GM18505 (cell line): ENCODE data around the gene MPRIP.

Experiments used
- ATAC-seq: cut with Tn5 transposase; IDR thresholded peaks from one replicate; pipeline ENCODE4 v1.9.1; 2021; ENCODE audit not compliant: unreplicated experiment
- POLR2A ChIP-seq: IDR thresholded peaks from 4 replicates; pipeline ENCODE4 v1.6.1; 2011; ENCODE audit warnings: borderline replicate concordance; ENCODE audit not compliant: insufficient read depth, insufficient read length; ENCODE audit errors: extremely low read depth

MPRIP gene

DNA sequence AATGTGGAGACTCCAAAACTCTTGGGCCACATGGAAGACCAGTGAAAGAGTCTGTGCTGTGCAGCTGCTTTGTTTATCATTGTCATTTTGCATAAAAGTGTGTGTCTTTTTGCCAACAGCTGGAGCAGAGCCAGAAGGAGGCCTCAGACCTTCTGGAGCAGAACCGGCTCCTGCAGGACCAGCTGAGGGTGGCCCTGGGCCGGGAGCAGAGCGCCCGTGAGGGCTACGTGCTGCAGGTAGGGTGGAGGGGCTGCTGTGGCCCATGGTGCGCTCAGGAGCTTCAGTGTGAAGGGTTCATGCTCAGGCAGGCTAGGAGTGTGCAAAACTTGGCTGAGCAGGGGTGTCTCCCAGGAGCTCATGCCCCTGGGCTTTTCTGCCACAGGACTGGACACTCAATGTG is 118.9 kb downstream of the MPRIP start:
- no peak for TF ChIP-seq POLR2A
- no peak for ATAC-seq

DNA sequence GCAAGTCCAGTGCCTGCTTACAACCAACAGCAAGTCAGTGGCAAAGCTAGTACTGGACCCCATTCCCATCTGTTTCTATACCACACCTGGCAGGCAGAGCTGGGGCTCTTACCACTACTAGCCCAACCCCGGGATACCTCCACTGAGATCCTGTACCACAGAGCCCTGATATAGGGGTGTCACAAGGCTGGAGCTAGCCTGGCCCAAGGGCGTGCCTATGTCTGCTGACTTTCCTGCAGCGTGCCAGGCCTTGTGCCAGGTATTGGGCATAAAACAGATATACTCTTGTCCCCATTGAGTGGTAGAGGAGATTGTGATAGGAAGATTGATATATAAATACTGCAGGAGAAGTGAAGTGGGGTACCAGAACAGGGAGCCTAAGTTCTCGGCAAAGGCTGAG is 119.5 kb downstream of the MPRIP start:
- ATAC-seq: no peak
- TF ChIP-seq POLR2A: no peak

DNA sequence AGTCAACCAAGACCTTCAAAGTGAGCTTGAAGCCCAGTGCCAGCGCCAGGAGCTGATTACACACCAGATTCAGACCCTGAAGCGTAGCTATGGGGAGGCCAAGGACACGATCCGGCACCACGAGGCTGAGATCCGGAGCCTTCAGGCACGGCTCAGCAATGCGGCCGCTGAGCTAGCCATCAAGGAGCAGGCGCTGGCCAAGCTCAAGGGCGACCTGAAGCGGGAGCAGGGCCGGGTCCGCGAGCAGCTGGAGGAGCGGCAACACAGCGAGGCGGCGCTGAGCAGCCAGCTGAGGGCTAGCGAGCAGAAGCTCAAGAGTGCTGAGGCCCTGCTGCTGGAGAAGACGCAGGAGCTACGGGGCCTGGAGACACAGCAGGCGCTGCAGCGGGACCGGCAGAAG is 121.9 kb downstream of the MPRIP start:
- no peak for TF ChIP-seq POLR2A
- no peak for ATAC-seq

DNA sequence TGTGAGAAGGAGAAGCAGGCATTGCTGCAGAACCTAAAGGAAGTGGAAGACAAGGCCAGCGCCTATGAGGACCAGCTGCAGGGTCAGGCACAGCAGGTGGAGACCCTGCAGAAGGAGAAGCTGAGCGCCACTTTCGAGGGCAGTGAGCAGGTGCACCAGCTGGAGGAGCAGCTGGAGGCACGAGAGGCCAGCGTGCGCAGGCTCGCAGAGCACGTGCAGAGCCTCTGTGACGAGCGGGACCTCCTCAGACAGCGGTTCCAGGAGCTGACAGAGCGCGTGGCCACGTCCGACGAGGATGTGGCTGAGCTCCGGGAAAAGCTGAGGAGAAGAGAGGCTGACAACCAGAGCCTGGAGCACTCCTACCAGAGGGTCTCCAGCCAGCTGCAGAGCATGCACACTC is 122.4 kb downstream of the MPRIP start:
- no peak for TF ChIP-seq POLR2A
- no peak for ATAC-seq

DNA sequence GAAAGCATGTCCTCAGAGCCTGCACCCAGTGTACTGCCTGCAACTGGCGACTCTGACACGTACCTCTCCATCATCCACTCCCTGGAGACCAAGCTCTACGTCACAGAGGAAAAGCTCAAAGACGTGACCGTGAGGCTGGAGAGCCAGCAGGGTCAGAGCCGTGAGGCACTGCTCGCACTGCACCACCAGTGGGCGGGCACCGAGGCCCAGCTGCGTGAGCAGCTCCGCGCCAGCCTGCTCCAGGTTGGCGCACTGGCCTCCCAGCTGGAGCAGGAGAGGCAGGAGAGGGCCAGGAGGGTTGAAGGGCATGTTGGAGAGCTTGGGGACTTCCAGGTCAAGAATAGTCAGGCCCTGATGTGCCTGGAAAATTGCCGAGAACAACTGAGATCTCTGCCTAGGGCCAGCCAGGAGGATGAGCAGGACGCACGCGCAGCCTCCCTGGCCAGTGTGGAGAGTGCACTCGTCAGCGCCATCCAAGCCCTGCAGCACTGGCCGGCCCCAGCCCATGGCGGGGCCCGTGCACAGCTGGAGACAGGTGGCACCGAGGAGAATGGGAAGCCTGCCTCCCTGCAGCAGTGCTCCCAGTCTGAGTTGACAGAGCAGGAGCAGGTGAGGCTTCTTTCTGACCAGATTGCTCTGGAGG is 123.5 kb downstream of the MPRIP start:
- TF ChIP-seq POLR2A: no peak

DNA sequence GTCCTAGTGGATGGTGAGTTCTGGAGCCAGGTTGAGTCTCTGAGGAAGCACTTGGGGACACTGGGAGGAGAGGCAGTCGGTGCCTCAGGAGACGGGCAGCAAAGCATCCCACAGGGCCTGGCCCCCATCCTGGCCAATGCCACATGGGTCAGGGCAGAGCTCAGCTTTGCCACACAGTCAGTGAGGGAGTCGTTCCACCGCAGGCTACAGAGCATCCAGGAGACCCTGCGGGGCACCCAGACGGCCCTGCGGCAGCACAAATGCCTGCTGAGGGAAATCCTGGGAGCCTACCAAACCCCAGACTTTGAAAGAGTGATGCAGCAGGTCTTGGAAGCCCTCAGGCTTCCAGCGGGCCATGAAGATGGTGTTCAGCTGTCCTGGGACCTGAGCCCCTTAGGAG is 124.2 kb downstream of the MPRIP start:
- no peak for TF ChIP-seq POLR2A
- no peak for ATAC-seq

More for the DNA sequence above, 123.5 kb downstream of the MPRIP start:
- no peak for ATAC-seq

DNA sequence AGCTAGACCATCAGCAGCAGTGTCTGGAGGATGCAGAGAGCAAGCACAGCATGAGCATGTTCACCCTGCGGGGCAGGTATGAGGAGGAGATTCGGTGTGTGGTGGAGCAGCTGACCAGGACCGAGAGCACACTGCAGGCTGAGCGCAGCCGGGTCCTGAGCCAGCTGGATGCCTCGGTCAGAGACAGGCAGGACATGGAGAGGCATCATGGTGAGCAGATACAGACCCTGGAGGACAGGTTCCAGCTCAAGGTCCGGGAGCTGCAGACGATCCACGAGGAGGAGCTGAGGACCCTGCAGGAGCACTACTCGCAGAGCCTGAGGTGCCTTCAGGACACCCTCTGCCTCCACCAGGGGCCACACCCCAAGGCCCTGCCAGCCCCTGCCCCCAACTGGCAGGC is 125.1 kb downstream of the MPRIP start:
- ATAC-seq: no peak

DNA sequence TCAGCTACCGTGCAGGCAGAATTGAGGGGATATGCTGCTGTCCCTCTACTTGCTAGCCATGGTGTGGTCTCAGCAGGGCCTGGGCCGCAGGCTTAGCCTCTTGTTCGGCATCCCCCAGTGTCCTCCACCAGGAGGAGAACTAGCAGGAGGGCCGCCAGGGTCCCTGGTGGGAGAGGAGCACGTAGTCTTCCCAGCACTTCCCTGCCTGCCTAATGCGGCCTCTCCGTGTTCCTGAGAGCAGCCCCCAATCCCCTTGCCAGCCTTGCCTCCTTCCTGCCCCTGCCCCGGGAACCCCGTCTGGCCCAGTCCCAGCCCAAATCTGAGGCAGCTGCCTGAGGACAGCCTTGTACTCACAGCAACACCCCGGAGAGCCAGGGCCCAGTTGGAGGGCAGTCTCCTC is 125.7 kb downstream of the MPRIP start:
- no peak for ATAC-seq
- TF ChIP-seq POLR2A: no peak

More for the DNA sequence above, 125.1 kb downstream of the MPRIP start:
- TF ChIP-seq POLR2A: no peak

DNA sequence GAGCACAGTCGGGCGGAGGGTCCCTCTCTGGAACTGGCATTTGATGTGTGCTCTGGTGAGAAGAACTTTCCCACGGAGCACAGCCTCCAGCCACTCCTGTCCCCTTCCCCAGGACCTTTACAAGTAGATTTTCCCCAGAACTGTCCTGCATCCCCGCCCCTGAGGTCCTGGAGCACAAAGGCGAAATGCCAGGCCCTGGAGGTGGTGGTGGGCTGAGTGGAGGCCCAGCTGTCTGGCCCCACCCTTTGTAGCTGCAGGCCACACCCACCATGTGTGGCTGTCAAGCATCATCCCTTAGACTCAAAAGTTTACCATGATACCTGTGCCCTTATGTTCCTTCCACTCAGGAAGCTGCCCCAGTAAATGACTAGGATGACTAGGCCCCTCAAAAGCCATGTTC is 126.1 kb downstream of the MPRIP start:
- TF ChIP-seq POLR2A: no peak
- ATAC-seq: no peak

DNA sequence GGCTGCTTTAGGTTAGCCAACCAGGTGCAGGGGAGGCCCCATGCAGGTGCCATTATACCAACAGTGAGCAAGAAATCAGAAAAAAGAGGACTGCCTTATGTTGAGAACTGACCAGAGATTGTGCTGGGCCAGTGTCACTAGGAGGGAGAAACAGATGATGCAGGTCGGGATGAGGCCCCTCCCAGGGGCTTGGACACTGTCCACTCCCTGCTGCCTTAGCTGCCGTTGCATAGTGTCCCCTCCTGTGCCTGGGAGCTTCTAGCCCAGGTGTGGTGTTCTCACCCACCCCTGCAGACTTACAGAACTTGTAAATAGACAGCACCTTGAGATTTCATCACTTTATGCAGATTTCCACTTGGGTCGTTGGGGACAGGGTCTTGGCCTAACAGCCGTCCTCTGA is 127.1 kb downstream of the MPRIP start:
- no peak for TF ChIP-seq POLR2A

DNA sequence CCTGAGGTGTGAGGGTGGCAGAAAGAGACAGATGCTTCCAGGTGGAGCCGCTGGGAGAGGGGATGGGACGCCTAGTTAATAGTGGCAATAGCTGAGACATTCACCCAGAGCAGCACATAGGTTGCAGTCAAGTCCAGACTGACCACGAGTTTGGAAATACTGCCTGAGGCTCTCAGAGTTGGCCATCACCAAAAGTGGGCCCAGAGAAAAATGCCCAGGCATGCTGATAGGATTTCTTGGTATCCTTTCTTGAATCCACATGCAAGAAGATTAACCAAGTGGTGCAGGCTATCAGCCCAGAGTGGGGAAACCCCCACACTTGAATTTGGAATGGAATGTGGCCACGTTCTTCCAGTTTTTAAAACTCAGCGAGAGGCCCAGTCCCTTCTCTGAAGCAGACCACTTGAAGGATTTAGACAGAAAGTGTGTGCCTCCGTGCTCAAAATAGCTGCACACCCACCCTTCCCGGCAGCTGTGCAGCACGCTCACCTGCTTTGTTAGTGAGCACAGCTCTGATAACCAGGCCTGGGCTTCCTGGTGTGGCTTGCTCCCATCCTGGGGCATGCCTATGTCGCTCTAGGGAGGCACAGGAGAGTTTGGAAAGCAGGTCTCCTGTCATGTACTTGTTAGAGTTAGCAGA is 128.2 kb downstream of the MPRIP start:
- ATAC-seq: no peak
- no peak for TF ChIP-seq POLR2A

More for the DNA sequence above, 127.1 kb downstream of the MPRIP start:
- no peak for ATAC-seq

DNA sequence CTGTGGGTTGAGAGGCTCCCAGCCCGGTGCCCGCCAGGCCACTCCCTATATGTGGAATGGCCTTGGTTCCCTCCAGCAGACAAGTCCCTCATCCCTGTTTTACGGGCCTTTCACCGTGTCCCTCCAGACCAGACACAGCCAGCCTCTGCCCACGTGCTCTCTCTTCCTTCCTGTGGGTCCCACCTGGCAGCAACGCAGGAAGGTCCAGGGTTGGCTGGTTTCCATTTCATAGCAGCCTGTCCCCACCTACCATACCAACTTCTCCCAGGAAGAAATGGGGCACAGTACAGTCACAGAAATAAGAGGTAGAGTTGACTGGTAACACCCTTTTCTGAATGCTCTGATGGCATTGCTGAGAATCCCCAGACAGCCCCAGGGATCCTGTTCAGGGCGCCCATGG is 128.9 kb downstream of the MPRIP start:
- ATAC-seq: no peak
- TF ChIP-seq POLR2A: no peak

DNA sequence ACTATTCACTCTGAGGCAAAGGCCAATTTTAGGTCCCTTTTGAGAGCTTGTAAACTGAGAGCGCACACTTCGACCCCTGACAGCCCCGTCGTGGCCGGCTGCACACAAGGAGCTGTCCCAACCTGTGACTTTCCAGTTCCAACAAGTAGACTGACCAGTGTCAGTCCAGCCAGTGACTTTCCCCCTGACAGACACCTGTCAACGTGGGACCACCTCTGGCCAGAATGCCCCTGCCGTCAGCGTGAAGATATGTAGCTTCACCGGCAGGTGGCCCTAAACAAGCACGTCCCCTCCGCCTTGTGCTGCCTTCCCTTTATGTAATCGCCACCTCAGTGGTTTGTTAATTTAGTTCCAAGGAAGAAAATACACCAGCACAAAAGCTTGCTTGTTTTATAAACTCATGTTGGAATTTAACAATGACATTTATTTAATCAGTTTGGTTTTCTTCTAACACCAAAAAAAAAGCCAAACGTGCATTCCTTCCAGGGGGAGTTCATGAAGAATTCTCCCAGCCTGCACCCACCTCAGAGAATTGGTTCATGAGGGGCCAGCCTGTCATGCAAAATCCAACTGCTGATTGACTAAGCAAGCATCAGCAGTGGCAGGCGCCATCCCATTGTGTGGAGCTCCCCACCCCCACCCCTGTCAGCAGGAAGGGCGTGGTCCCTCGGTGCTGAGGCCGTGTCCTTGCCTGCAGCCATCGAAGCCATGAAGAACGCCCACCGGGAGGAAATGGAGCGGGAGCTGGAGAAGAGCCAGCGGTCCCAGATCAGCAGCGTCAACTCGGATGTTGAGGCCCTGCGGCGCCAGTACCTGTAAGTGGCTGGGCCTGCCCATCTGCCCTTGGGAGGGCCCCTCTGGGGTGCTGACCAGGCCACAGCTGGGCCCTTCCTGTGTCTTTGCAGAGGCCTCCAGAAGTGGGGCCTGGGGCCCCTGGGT is 130.0 kb downstream of the MPRIP start:
- no peak for TF ChIP-seq POLR2A

More for the DNA sequence above, 130.0 kb downstream of the MPRIP start:
- no peak for ATAC-seq
